SU-DHL-6 (cell line): ENCODE data around the gene DHPS.

ENCODE experiments used
- H2AFZ ChIP-seq: fragments of 200-600 bp; sonication (generic); 2 replicates; pipeline ENCODE4 v1.6.1; 2014; ENCODE audit warnings: low read depth, mild to moderate bottlenecking, moderate library complexity, mixed read lengths, antibody characterized with exemption, low read length; ENCODE audit not compliant: severe bottlenecking
- H3F3A ChIP-seq: fragments of 200-600 bp; shearing (Covaris generic); 2 replicates; pipeline ENCODE4 v1.6.0; 2016; ENCODE audit warnings: antibody characterized with exemption, mild to moderate bottlenecking; ENCODE audit not compliant: insufficient read depth
- H3K27ac ChIP-seq: fragments of 200-600 bp; sonication (generic); 2 replicates; pipeline ENCODE4 v1.5.1; 2016; ENCODE audit warnings: low read depth, mild to moderate bottlenecking, low read length, moderate library complexity, mixed read lengths
- H3K27me3 ChIP-seq: fragments of 200-600 bp; sonication (generic), shearing (Covaris generic); 2 replicates; pipeline ENCODE4 v1.6.0; 2014; ENCODE audit warnings: mild to moderate bottlenecking, low read length
- H3K36me3 ChIP-seq: fragments of 200-600 bp; sonication (generic); 2 replicates; pipeline ENCODE4 v1.6.1; 2014; ENCODE audit warnings: mild to moderate bottlenecking, low read length, mixed read lengths
- H3K4me2 ChIP-seq: fragments of 300-600, 200-600 bp; shearing (Covaris generic), sonication (generic); 2 replicates; pipeline ENCODE4 v1.6.0; 2014; ENCODE audit warnings: low read length, low read depth, mild to moderate bottlenecking; ENCODE audit not compliant: poor library complexity, severe bottlenecking
- H3K4me3 ChIP-seq: fragments of 200-600 bp; sonication (generic); 2 replicates; pipeline ENCODE4 v1.5.1; 2014; ENCODE audit warnings: antibody characterized with exemption, low read length, mild to moderate bottlenecking, mixed read lengths; ENCODE audit not compliant: insufficient read depth, poor library complexity, severe bottlenecking
- H3K79me2 ChIP-seq: fragments of 200-600 bp; sonication (generic); 2 replicates; pipeline ENCODE4 v1.6.1; 2014; ENCODE audit warnings: mild to moderate bottlenecking, low read length, moderate library complexity; ENCODE audit not compliant: insufficient read depth
- H3K9ac ChIP-seq: fragments of 200-600 bp; sonication (generic); 2 replicates; pipeline ENCODE4 v1.7.0; 2014; ENCODE audit warnings: mild to moderate bottlenecking, low read length
- H3K9me2 ChIP-seq: fragments of 200-600 bp; sonication (generic); replicated peaks from 2 replicates; pipeline ENCODE4 v1.6.1; 2014; ENCODE audit warnings: low read length; ENCODE audit not compliant: insufficient read depth
- H3K9me3 ChIP-seq: fragments of 200-600 bp; sonication (generic); 2 replicates; pipeline ENCODE4 v1.6.1; 2014; ENCODE audit warnings: low read length, mixed read lengths; ENCODE audit not compliant: insufficient read depth
- H4K20me1 ChIP-seq: fragments of 200-600 bp; sonication (generic); 2 replicates; pipeline ENCODE4 v1.6.1; 2014; ENCODE audit warnings: low read depth, mild to moderate bottlenecking, antibody characterized with exemption, low read length, moderate library complexity, mixed read lengths
- CTCF ChIP-seq: fragments of 200-600 bp; sonication (generic); IDR thresholded peaks from one replicate; pipeline ENCODE4 v1.5.1; 2017; ENCODE audit warnings: antibody characterized with exemption, mild to moderate bottlenecking, low read length, moderate library complexity; ENCODE audit not compliant: insufficient read depth, poor library complexity, severe bottlenecking
- EZH2phosphoT487 ChIP-seq: fragments of 200-600 bp; sonication (generic), shearing (Covaris generic); conservative IDR thresholded peaks from 2 replicates; pipeline ENCODE4 v1.6.1; 2018; ENCODE audit warnings: mild to moderate bottlenecking, antibody characterized with exemption, low read length, moderate library complexity, mixed read lengths

DHPS gene

GRCh38 chr19:12708641-12709040, 27.0 kb upstream of the DHPS start:
- Histone ChIP-seq H2AFZ (no peak overlapping the region), H3K4me3 (no peak overlapping the region), H3K79me2 (peaks cover 3% of the 10 kb centered on the region; the same call in 1 of the 2 replicates), H3K9ac (no peak overlapping the region), H3K9me2 (no peaks in the 10 kb centered on the region), H3F3A (peaks cover 4% of the 10 kb centered on the region; the same call in 1 of the 2 replicates), H4K20me1 (no peaks in the 10 kb centered on the region), H3K27ac (no peak overlapping the region), H3K4me2 (no peak overlapping the region), H3K36me3 (peaks cover 15% of the 10 kb centered on the region; the same call in 1 of the 2 replicates), H3K27me3 (no peaks in the 10 kb centered on the region), H3K9me3 (no peaks in the 10 kb centered on the region)
- no peak for TF ChIP-seq EZH2phosphoT487
- no peak for TF ChIP-seq CTCF

GRCh38 chr19:12706332-12706718, 24.6 kb upstream of the DHPS start:
- H3K36me3 ChIP-seq: peaks cover 15% of the 10 kb centered on the region; the same call in 1 of the 2 replicates
- H3K9me3 ChIP-seq: no peaks in the 10 kb centered on the region
- peaks cover 3% of the 10 kb centered on the region; the same call in 1 of the 2 replicates for H3K79me2 ChIP-seq
- H3K27ac ChIP-seq: no peak overlapping the region
- peaks cover 4% of the 10 kb centered on the region; the same call in 1 of the 2 replicates for H3F3A ChIP-seq
- H3K27me3 ChIP-seq: no peaks in the 10 kb centered on the region
- no peak overlapping the region for H3K4me2 ChIP-seq
- TF ChIP-seq EZH2phosphoT487 (no peak), CTCF (no peak)
- no peaks in the 10 kb centered on the region for H4K20me1 ChIP-seq
- no peak overlapping the region for H3K4me3 ChIP-seq
- H3K9me2 ChIP-seq: no peaks in the 10 kb centered on the region
- no peak overlapping the region for H2AFZ ChIP-seq
- H3K9ac ChIP-seq: no peak overlapping the region

- TF ChIP-seq EZH2phosphoT487 (no peak), CTCF (no peak)
- Histone ChIP-seq H3K9me3 (no peaks in the 10 kb centered on the region), H3K36me3 (peaks cover 15% of the 10 kb centered on the region; the same call in 1 of the 2 replicates), H3K9ac (no peak overlapping the region), H4K20me1 (no peaks in the 10 kb centered on the region), H3K79me2 (peaks cover 3% of the 10 kb centered on the region; the same call in 1 of the 2 replicates), H3F3A (peaks cover 4% of the 10 kb centered on the region; the same call in 1 of the 2 replicates), H2AFZ (no peak overlapping the region), H3K4me2 (no peak overlapping the region), H3K27me3 (no peaks in the 10 kb centered on the region), H3K4me3 (no peak overlapping the region), H3K9me2 (no peaks in the 10 kb centered on the region), H3K27ac (no peak overlapping the region)
These were observed 24.1 kb upstream of the DHPS start for GRCh38 chr19:12705654-12706331.
